ENCODE data around the gene EFNB3. TPM values are rescaled to one million over a fixed set of nuclear protein-coding genes. Genes with fewer than 3 reads are reported as not detected.

Gene EFNB3
- polyA plus RNA-seq, 1 of the 3 experiments (the other 2 are of a cell fraction) = 26.1 TPM

DNA sequence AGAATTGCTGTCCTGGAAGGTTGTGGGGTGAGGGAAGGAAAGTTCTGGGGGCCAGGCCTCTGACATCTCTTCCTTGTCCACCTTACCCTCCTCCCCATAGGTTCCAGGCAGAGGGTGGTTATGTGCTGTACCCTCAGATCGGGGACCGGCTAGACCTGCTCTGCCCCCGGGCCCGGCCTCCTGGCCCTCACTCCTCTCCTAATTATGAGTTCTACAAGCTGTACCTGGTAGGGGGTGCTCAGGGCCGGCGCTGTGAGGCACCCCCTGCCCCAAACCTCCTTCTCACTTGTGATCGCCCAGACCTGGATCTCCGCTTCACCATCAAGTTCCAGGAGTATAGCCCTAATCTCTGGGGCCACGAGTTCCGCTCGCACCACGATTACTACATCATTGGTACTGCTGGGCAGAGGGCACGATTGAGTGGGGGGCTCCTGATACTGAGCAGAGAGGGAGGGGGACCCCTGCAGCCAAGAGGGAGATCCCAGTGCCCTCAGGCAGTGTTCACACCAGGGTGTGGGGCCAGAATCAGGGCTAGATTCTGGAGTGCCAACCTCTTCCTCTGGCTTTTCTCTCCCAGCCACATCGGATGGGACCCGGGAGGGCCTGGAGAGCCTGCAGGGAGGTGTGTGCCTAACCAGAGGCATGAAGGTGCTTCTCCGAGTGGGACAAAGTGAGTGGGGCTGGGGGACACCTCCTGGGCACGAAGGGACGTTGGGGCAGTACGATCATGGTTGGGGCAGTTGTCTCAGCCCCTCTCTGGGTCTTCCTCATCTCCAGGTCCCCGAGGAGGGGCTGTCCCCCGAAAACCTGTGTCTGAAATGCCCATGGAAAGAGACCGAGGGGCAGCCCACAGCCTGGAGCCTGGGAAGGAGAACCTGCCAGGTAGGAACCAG is 3.1 kb downstream of the EFNB3 start:
- CTCF ChIA-PET = interaction anchor here (0.5 to 8.4 kb wide), 5 partner anchors 8 to 207 kb away, joined by 3 to 85 read pairs (median 6); partner anchors contain the start of genes DNAH2, TP53 and WRAP53
- Histone ChIP-seq H3K4me2 (no peak overlapping the region), H3K27ac (ENCODE audit: low read depth in 2 of 2, low read length in 1 of 2) (no peak overlapping the region), H2AFZ (ENCODE audit: low read depth) (no peak overlapping the region), H3K4me3 (ENCODE audit: low read depth in 2 of 2, low read length in 1 of 2) (no peak overlapping the region), H3K36me3 (replicated peaks in 1 of 2; ENCODE audit: control insufficient read depth in 1 of 2, insufficient read depth in 2 of 2, low read length in 1 of 2) (peaks cover 0 to 2% of the 10 kb centered on the region in 2 experiments), H3K79me2 (ENCODE audit: insufficient read depth) (no peaks in the 10 kb centered on the region), H3K4me1 (ENCODE audit: control insufficient read depth in 1 of 2, insufficient read depth in 2 of 2, low read depth in 1 of 2, low read length in 1 of 2) (peaks cover 9 to 42% of the 10 kb centered on the region in 2 experiments), H3K9me3 (no peaks in the 10 kb centered on the region), H3K27me3 (ENCODE audit: insufficient read depth) (no peaks in the 10 kb centered on the region), H3F3A (replicated peaks; ENCODE audit: insufficient read depth) (no peaks in the 10 kb centered on the region), H3K9ac (no peak overlapping the region), H3K9me2 (no peaks in the 10 kb centered on the region), H4K20me1 (ENCODE audit: insufficient read depth) (no peaks in the 10 kb centered on the region)
- DNase-seq = no peak
- POLR2A ChIA-PET = interaction anchor here (6.6 kb wide), 1 partner anchor 21 kb away, joined by 53 read pairs; the partner anchor contains the start of genes TP53 and WRAP53
- WGBS (ENCODE audit: low lambda C conversion rate) = 79% methylated on average over 16 of the region's 22 CpGs
- TF ChIP-seq JUND (IDR thresholded peaks at IDR 0.05) (no peak), GABPA (IDR thresholded peaks at IDR 0.05; ENCODE audit: low read depth) (no peak), RFX5 (IDR thresholded peaks at IDR 0.05; ENCODE audit: low read length) (no peak), ZBTB33 (IDR thresholded peaks at IDR 0.05; ENCODE audit: borderline replicate concordance, low read depth) (no peak), CHD2 (IDR thresholded peaks at IDR 0.05; ENCODE audit: low read length, partially characterized antibody) (no peak), TCF12 (IDR thresholded peaks at IDR 0.05) (no peak), ELF1 (IDR thresholded peaks at IDR 0.05) (no peak), FOXM1 (IDR thresholded peaks at IDR 0.05; ENCODE audit: low read depth) (no peak), TEAD4 (IDR thresholded peaks at IDR 0.05; ENCODE audit: borderline replicate concordance, insufficient read depth) (no peak), RCOR1 (IDR thresholded peaks at IDR 0.05; ENCODE audit: low read length) (no peak), EZH2phosphoT487 (IDR thresholded peaks at IDR 0.05; ENCODE audit: borderline replicate concordance, low read depth) (no peak), NFIC (IDR thresholded peaks at IDR 0.05; ENCODE audit: borderline replicate concordance) (no peak), GATA2 (CRISPR knock-in tag; IDR thresholded peaks at IDR 0.05) (no peak), SMC3 (IDR thresholded peaks at IDR 0.05; ENCODE audit: low read depth, low read length) (no peak), RXRA (IDR thresholded peaks at IDR 0.05; ENCODE audit: borderline replicate concordance, low read depth) (no peak), NRF1 (IDR thresholded peaks at IDR 0.05; ENCODE audit: low read depth, low read length) (no peak)

GRCh38 chr17:7709031-7709430 is 4.0 kb downstream of the EFNB3 start:
- peaks cover 0 to 2% of the 10 kb centered on the region in 2 experiments for H3K36me3 ChIP-seq (replicated peaks in 1 of 2; ENCODE audit: control insufficient read depth in 1 of 2, insufficient read depth in 2 of 2, low read length in 1 of 2)
- no peak for TF ChIP-seq USF2 (IDR thresholded peaks at IDR 0.05; ENCODE audit: borderline replicate concordance, low read depth, low read length)
- no peak for TF ChIP-seq FOXM1 (IDR thresholded peaks at IDR 0.05; ENCODE audit: low read depth)
- TF ChIP-seq RAD21 (IDR thresholded peaks at IDR 0.05; ENCODE audit: low read length) = no peak
- TF ChIP-seq, protein P1, sequence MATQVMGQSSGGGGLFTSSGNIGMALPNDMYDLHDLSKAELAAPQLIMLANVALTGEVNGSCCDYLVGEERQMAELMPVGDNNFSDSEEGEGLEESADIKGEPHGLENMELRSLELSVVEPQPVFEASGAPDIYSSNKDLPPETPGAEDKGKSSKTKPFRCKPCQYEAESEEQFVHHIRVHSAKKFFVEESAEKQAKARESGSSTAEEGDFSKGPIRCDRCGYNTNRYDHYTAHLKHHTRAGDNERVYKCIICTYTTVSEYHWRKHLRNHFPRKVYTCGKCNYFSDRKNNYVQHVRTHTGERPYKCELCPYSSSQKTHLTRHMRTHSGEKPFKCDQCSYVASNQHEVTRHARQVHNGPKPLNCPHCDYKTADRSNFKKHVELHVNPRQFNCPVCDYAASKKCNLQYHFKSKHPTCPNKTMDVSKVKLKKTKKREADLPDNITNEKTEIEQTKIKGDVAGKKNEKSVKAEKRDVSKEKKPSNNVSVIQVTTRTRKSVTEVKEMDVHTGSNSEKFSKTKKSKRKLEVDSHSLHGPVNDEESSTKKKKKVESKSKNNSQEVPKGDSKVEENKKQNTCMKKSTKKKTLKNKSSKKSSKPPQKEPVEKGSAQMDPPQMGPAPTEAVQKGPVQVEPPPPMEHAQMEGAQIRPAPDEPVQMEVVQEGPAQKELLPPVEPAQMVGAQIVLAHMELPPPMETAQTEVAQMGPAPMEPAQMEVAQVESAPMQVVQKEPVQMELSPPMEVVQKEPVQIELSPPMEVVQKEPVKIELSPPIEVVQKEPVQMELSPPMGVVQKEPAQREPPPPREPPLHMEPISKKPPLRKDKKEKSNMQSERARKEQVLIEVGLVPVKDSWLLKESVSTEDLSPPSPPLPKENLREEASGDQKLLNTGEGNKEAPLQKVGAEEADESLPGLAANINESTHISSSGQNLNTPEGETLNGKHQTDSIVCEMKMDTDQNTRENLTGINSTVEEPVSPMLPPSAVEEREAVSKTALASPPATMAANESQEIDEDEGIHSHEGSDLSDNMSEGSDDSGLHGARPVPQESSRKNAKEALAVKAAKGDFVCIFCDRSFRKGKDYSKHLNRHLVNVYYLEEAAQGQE (IDR thresholded peaks at IDR 0.05; ENCODE audit: low read depth, low read length) = no peak
- no peak for TF ChIP-seq JUND (IDR thresholded peaks at IDR 0.05)
- TF ChIP-seq SMC3 (IDR thresholded peaks at IDR 0.05; ENCODE audit: low read depth, low read length) = no peak
- TF ChIP-seq TEAD4 (IDR thresholded peaks at IDR 0.05; ENCODE audit: borderline replicate concordance, insufficient read depth) = no peak

More at GRCh38 chr17:7709031-7709430, 4.0 kb downstream of the EFNB3 start:
- DNase-seq = no peak
- no peak overlapping the region for H2AFZ ChIP-seq (ENCODE audit: low read depth)
- H3K9ac ChIP-seq = no peak overlapping the region
- peaks cover 5 to 33% of the 10 kb centered on the region in 2 experiments for H3K4me1 ChIP-seq (ENCODE audit: control insufficient read depth in 1 of 2, insufficient read depth in 2 of 2, low read depth in 1 of 2, low read length in 1 of 2)
- H3K79me2 ChIP-seq (ENCODE audit: insufficient read depth) = no peaks in the 10 kb centered on the region
- CTCF ChIA-PET = interaction anchor here (0.8 to 8.4 kb wide), 4 partner anchors 7 to 206 kb away, joined by 3 to 85 read pairs (median 3); partner anchors contain the start of genes DNAH2 and TP53
- no peaks in the 10 kb centered on the region for H4K20me1 ChIP-seq (ENCODE audit: insufficient read depth)
- H3K9me2 ChIP-seq = no peaks in the 10 kb centered on the region
- H3K4me2 ChIP-seq = no peak overlapping the region
- WGBS (ENCODE audit: low lambda C conversion rate) = no CpG with 5 or more reads among the region's 11 CpGs
- H3F3A ChIP-seq (replicated peaks; ENCODE audit: insufficient read depth) = no peaks in the 10 kb centered on the region
- H3K4me3 ChIP-seq (ENCODE audit: low read depth in 2 of 2, low read length in 1 of 2) = no peak overlapping the region
- no peak overlapping the region for H3K27ac ChIP-seq (ENCODE audit: low read depth in 2 of 2, low read length in 1 of 2)
- H3K9me3 ChIP-seq = no peaks in the 10 kb centered on the region
- POLR2A ChIA-PET = no interaction called here
- H3K27me3 ChIP-seq (ENCODE audit: insufficient read depth) = no peaks in the 10 kb centered on the region

Data from SK-N-SH (cell line).